ENCODE measurements around the gene FNDC11. TPM values are rescaled to one million over a fixed set of nuclear protein-coding genes. Genes with fewer than 3 reads are reported as not detected.
A peak's percentile ranks its signal among the peaks of the same experiment; 100 is the strongest.
"Not testable (repeated sequence)": the region's sequence is repeated elsewhere in the genome, so short reads cannot be mapped to it uniquely, and the experiment has no call there.

FNDC11 gene
- total RNA-seq (under 1 TPM; 0.13 to 0.36 TPM), polyA plus RNA-seq (under 1 TPM in 1 of 3 donors, not detected in 2; 0.25 TPM), total RNA-seq (0 to 2.3 (median 0.60) reads per million in 6 experiments)

GRCh38 chr20:63553933-63554290, at the start of gene FNDC11:
Gene FNDC11, plus strand, starts transcription at chr20:63554159. Its CDS starts 1,505 bp downstream, at chr20:63555664.
- Mint-ChIP-seq H3K4me3 (peak within 1 kb of the TSS; percentile 72 to 85 (median 79)), H3K27ac (peak within 1 kb of the TSS; percentile 25 to 97 (median 90)), H3K4me1 (peaks cover 11 to 31% (median 27%) of the 10 kb centered on the region in 4 donors), H3K36me3 (no peaks in the 10 kb centered on the region), H3K9me3 (no peaks in the 10 kb centered on the region), H3K27me3 (peaks cover 0 to 9% (median 2%) of the 10 kb centered on the region in 5 donors)
- POLR2A ChIA-PET = interaction anchor here (1.0 to 4.1 kb wide), 4 partner anchors 13 to 33 kb away, joined by 4 to 37 read pairs (median 6); partner anchors contain the start of gene PPDPF
- peak in 5 of 10 donors; percentile 22 to 73 (median 51) for DNase-seq
- ATAC-seq = peak; percentile 7 to 22

GRCh38 chr20:63504642-63505041, 49.3 kb upstream of the FNDC11 start:
- ATAC-seq (no peak), DNase-seq (no peak)
- H3K4me1 Mint-ChIP-seq = peaks cover 0 to 3% (median under 1%) of the 10 kb centered on the region in 4 donors
- peaks cover 0 to 11% (median 6%) of the 10 kb centered on the region in 3 donors for H3K36me3 Mint-ChIP-seq
- no peak overlapping the region for H3K27ac Mint-ChIP-seq
- no peak overlapping the region for H3K4me3 Mint-ChIP-seq
- POLR2A ChIA-PET = no interaction called here
- peaks cover 0 to 28% (median 9%) of the 10 kb centered on the region in 9 donors for H3K9me3 Mint-ChIP-seq
- H3K27me3 Mint-ChIP-seq = peaks cover 16 to 43% (median 24%) of the 10 kb centered on the region in 5 donors

- ATAC-seq (no peak), DNase-seq (no peak)
- no peak overlapping the region for H3K27ac Mint-ChIP-seq
- H3K4me3 Mint-ChIP-seq = no peak overlapping the region
- peaks cover 18 to 50% (median 26%) of the 10 kb centered on the region in 5 donors for H3K27me3 Mint-ChIP-seq
- H3K4me1 Mint-ChIP-seq = peaks cover 0 to 3% (median under 1%) of the 10 kb centered on the region in 4 donors
- H3K36me3 Mint-ChIP-seq = peaks cover 0 to 11% (median 6%) of the 10 kb centered on the region in 3 donors
- POLR2A ChIA-PET = no interaction called here
- peaks cover 0 to 28% (median 9%) of the 10 kb centered on the region in 9 donors for H3K9me3 Mint-ChIP-seq
Measured at GRCh38 chr20:63505281-63505680, 48.7 kb upstream of the FNDC11 start.

GRCh38 chr20:63505723-63506122, 48.2 kb upstream of the FNDC11 start:
- DNase-seq (no peak), ATAC-seq (no peak)
- POLR2A ChIA-PET = no interaction called here
- Mint-ChIP-seq H3K4me1 (peaks cover 0 to 3% (median under 1%) of the 10 kb centered on the region in 4 donors), H3K4me3 (no peak overlapping the region), H3K9me3 (peaks cover 0 to 28% (median 9%) of the 10 kb centered on the region in 9 donors), H3K36me3 (peaks cover 0 to 11% (median 6%) of the 10 kb centered on the region in 3 donors), H3K27me3 (peaks cover 18 to 53% (median 29%) of the 10 kb centered on the region in 5 donors), H3K27ac (no peak overlapping the region)

GRCh38 chr20:63507083-63507743, 46.7 kb upstream of the FNDC11 start:
- Mint-ChIP-seq H3K4me3 (no peak overlapping the region), H3K9me3 (peaks cover 0 to 28% (median 9%) of the 10 kb centered on the region in 9 donors), H3K27me3 (peaks cover 19 to 54% (median 31%) of the 10 kb centered on the region in 5 donors), H3K27ac (no peak overlapping the region), H3K4me1 (no peaks in the 10 kb centered on the region), H3K36me3 (peaks cover 0 to 11% (median 6%) of the 10 kb centered on the region in 3 donors)
- no peak for DNase-seq
- POLR2A ChIA-PET = no interaction called here
- ATAC-seq = no peak

GRCh38 chr20:63508072-63508768, 45.7 kb upstream of the FNDC11 start:
- ATAC-seq = no peak
- POLR2A ChIA-PET = interaction anchor here (0.7 kb wide), 2 partner anchors 38 to 309 kb away, joined by 4 read pairs; no protein-coding TSS in a partner anchor
- Mint-ChIP-seq H3K27me3 (peaks cover 19 to 58% (median 35%) of the 10 kb centered on the region in 5 donors), H3K4me3 (no peak overlapping the region), H3K27ac (no peak overlapping the region), H3K36me3 (peaks cover 0 to 11% (median 6%) of the 10 kb centered on the region in 3 donors), H3K4me1 (no peaks in the 10 kb centered on the region), H3K9me3 (peaks cover 0 to 30% (median 9%) of the 10 kb centered on the region in 9 donors)
- no peak for DNase-seq

- DNase-seq (no peak), ATAC-seq (no peak)
- POLR2A ChIA-PET = interaction anchor here (0.7 kb wide), 1 partner anchor 37 kb away, joined by 4 read pairs; no protein-coding TSS in a partner anchor
- Mint-ChIP-seq H3K9me3 (peaks cover 0 to 29% (median 9%) of the 10 kb centered on the region in 9 donors), H3K36me3 (peaks cover 0 to 9% (median 6%) of the 10 kb centered on the region in 3 donors), H3K27ac (no peak overlapping the region), H3K4me3 (no peak overlapping the region), H3K4me1 (no peaks in the 10 kb centered on the region), H3K27me3 (peaks cover 19 to 58% (median 34%) of the 10 kb centered on the region in 5 donors)
Measured at GRCh38 chr20:63509088-63509564, 44.8 kb upstream of the FNDC11 start.

GRCh38 chr20:63513207-63513606, 40.8 kb upstream of the FNDC11 start:
- POLR2A ChIA-PET = no interaction called here
- no peak overlapping the region for H3K4me3 Mint-ChIP-seq
- H3K36me3 Mint-ChIP-seq = no peaks in the 10 kb centered on the region
- no peak overlapping the region for H3K27ac Mint-ChIP-seq
- DNase-seq = no peak
- peaks cover 8 to 36% (median 27%) of the 10 kb centered on the region in 5 donors for H3K27me3 Mint-ChIP-seq
- ATAC-seq = no peak
- peaks cover 0 to 16% (median 4%) of the 10 kb centered on the region in 9 donors for H3K9me3 Mint-ChIP-seq
- peaks cover 0 to 7% (median 2%) of the 10 kb centered on the region in 4 donors for H3K4me1 Mint-ChIP-seq

GRCh38 chr20:63514520-63514919, 39.4 kb upstream of the FNDC11 start:
- POLR2A ChIA-PET = interaction anchor here (0.6 kb wide), 1 partner anchor 15 kb away, joined by 3 read pairs; no protein-coding TSS in a partner anchor
- H3K27me3 Mint-ChIP-seq = peaks cover 3 to 23% (median 17%) of the 10 kb centered on the region in 5 donors
- not testable (repeated sequence) for ATAC-seq, H3K27ac Mint-ChIP-seq, H3K4me1 Mint-ChIP-seq, DNase-seq, H3K36me3 Mint-ChIP-seq, H3K4me3 Mint-ChIP-seq
- H3K9me3 Mint-ChIP-seq = peaks cover 0 to 16% (median 4%) of the 10 kb centered on the region in 9 donors

- Mint-ChIP-seq H3K4me1 (peaks cover 8 to 12% (median 12%) of the 10 kb centered on the region in 4 donors), H3K4me3 (peak overlapping the region; percentile 2 to 78 (median 44)), H3K36me3 (peaks cover 0 to 7% (median 3%) of the 10 kb centered on the region in 3 donors), H3K27me3 (peaks cover 0 to 12% (median 0%) of the 10 kb centered on the region in 5 donors), H3K27ac (peak overlapping the region in 1 of 10 donors; percentile 24), H3K9me3 (peaks cover 0 to 16% (median 4%) of the 10 kb centered on the region in 9 donors)
- POLR2A ChIA-PET = interaction anchor here (4.3 to 7.8 kb wide), 2 partner anchors 16 to 20 kb away, joined by 41 to 174 read pairs; partner anchors contain the start of gene PTK6
- ATAC-seq = no peak
- peak in 2 of 10 donors; percentile 14 to 62 for DNase-seq
Measured at GRCh38 chr20:63517376-63518309, 36.3 kb upstream of the FNDC11 start.

- DNase-seq (peak in 1 of 10 donors; percentile 59), ATAC-seq (no peak)
- peaks cover 9 to 15% (median 13%) of the 10 kb centered on the region in 4 donors for H3K4me1 Mint-ChIP-seq
- peak overlapping the region in 7 of 10 donors; percentile 2 to 78 (median 58) for H3K4me3 Mint-ChIP-seq
- peaks cover 0 to 7% (median 0%) of the 10 kb centered on the region in 5 donors for H3K27me3 Mint-ChIP-seq
- POLR2A ChIA-PET = interaction anchor here (4.3 to 7.8 kb wide), 2 partner anchors 15 to 21 kb away, joined by 41 to 174 read pairs; partner anchors contain the start of gene PTK6
- H3K36me3 Mint-ChIP-seq = peaks cover 0 to 11% (median 6%) of the 10 kb centered on the region in 3 donors
- peaks cover 0 to 12% (median 4%) of the 10 kb centered on the region in 9 donors for H3K9me3 Mint-ChIP-seq
- no peak overlapping the region for H3K27ac Mint-ChIP-seq
Measured at GRCh38 chr20:63518351-63518861, 35.6 kb upstream of the FNDC11 start.
